ENCODE measurements around the gene DBT.

DNA sequence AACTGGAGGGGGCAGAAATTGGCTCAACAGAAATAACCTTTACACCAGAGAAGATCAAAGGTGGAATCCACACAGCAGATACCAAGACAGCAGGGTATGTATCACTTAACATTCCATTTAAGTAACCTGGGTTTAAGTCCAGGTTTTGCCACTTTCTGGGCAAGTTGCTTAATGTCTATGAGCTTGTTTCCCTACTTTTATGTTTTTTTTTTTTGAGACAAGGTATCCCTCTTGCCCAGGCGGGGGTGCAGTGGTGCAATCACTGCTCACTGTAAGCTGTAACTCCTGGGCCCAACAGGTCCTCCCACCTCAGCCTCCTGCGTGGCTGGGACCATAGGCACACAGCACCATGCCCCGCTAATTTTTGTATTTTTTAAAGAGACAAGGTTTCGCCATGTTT lies 18.6 kb upstream of the DBT start:
- TF ChIP-seq ZNF565 (CRISPR knock-in tag; conservative IDR thresholded peaks at IDR 0.05; ENCODE audit: low read depth) (no peak), ZNF8 (CRISPR knock-in tag; IDR thresholded peaks at IDR 0.05) (no peak), ZFP30 (CRISPR knock-in tag; IDR thresholded peaks at IDR 0.05) (no peak), OSR1 (CRISPR knock-in tag; IDR thresholded peaks at IDR 0.05) (no peak), RARB (CRISPR knock-in tag; IDR thresholded peaks at IDR 0.05) (no peak), ARNTL (CRISPR knock-in tag; IDR thresholded peaks at IDR 0.05; ENCODE audit: borderline replicate concordance, low read depth) (no peak)
- TF ChIP-seq, protein P1, sequence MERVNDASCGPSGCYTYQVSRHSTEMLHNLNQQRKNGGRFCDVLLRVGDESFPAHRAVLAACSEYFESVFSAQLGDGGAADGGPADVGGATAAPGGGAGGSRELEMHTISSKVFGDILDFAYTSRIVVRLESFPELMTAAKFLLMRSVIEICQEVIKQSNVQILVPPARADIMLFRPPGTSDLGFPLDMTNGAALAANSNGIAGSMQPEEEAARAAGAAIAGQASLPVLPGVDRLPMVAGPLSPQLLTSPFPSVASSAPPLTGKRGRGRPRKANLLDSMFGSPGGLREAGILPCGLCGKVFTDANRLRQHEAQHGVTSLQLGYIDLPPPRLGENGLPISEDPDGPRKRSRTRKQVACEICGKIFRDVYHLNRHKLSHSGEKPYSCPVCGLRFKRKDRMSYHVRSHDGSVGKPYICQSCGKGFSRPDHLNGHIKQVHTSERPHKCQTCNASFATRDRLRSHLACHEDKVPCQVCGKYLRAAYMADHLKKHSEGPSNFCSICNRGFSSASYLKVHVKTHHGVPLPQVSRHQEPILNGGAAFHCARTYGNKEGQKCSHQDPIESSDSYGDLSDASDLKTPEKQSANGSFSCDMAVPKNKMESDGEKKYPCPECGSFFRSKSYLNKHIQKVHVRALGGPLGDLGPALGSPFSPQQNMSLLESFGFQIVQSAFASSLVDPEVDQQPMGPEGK (CRISPR knock-in tag; IDR thresholded peaks at IDR 0.05; ENCODE audit: borderline replicate concordance): no peak
- TF ChIP-seq, protein P2, sequence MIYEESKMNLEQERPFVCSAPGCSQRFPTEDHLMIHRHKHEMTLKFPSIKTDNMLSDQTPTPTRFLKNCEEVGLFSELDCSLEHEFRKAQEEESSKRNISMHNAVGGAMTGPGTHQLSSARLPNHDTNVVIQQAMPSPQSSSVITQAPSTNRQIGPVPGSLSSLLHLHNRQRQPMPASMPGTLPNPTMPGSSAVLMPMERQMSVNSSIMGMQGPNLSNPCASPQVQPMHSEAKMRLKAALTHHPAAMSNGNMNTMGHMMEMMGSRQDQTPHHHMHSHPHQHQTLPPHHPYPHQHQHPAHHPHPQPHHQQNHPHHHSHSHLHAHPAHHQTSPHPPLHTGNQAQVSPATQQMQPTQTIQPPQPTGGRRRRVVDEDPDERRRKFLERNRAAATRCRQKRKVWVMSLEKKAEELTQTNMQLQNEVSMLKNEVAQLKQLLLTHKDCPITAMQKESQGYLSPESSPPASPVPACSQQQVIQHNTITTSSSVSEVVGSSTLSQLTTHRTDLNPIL (CRISPR knock-in tag; IDR thresholded peaks at IDR 0.05; ENCODE audit: low read depth): no peak

Measured in SK-N-SH treated with all-trans-retinoic acid at 6 μM for 48 hours (cell line).